HEK293 (cell line): ENCODE results near the gene FGFR4.

Source experiments
- CTCF ChIA-PET: fragments of 350-600 bp; formaldehyde crosslinking; extraction: SDS; loops from one replicate; lab custom pipeline; 2021; ENCODE audit warnings: antibody characterized with exemption; lab: Yijun Ruan, JAX
- POLR2A ChIA-PET: fragments of 300-600 bp; formaldehyde crosslinking; extraction: SDS; loops from one replicate; lab custom pipeline; 2020; ENCODE audit warnings: antibody characterized with exemption, inconsistent platforms; lab: Yijun Ruan, JAX
- H3K27ac ChIP-seq: fragments of 200-500 bp; sonication (Bioruptor generic); 2 replicates; pipeline ENCODE4 v1.5.1; 2014; ENCODE audit warnings: low read depth, low read length, control low read depth, inconsistent platforms; ENCODE audit errors: extremely low read depth
- H3K36me3 ChIP-seq, 2 experiments: fragments of 200-500 bp in 1 of 2; sonication (Bioruptor generic) in 1 of 2; 1 replicate in 1 of 2; 2 replicates in 1 of 2; pipeline ENCODE4 v1.5.1; 2014 to 2017; ENCODE audit warnings: inconsistent platforms in 2 of 2, low read length in 2 of 2; ENCODE audit not compliant: control insufficient read depth in 2 of 2, insufficient read depth in 1 of 2
- H3K4me1 ChIP-seq: fragments of 200-500 bp; sonication (Bioruptor generic); 2 replicates; pipeline ENCODE4 v1.5.1; 2014; ENCODE audit warnings: mild to moderate bottlenecking, low read length, inconsistent platforms; ENCODE audit not compliant: control insufficient read depth, insufficient read depth
- H3K4me3 ChIP-seq: 2 replicates; pipeline ENCODE4 v1.5.1; 2011; ENCODE audit warnings: low read depth, mild to moderate bottlenecking, control low read depth, low read length, moderate library complexity
- H3K9me3 ChIP-seq: fragments of 200-500 bp; sonication (Bioruptor generic); 2 replicates; pipeline ENCODE4 v1.5.1; 2014; ENCODE audit warnings: low read depth, low read length, inconsistent platforms; ENCODE audit not compliant: control insufficient read depth, insufficient read depth
- BCL11A ChIP-seq: fragments of 450-650 bp; formaldehyde crosslinking; IDR thresholded peaks from 2 replicates; pipeline ENCODE4 v1.5.1; 2016; ENCODE audit warnings: low read depth, missing biosample characterization, missing genetic modification characterization
- CTCF ChIP-seq: fragments of 450-650 bp; formaldehyde crosslinking; IDR thresholded peaks from 2 replicates; pipeline ENCODE4 v1.5.1; 2016; ENCODE audit warnings: missing biosample characterization, missing genetic modification characterization
- KLF17 ChIP-seq: fragments of 450-650 bp; formaldehyde crosslinking; IDR thresholded peaks from 2 replicates; pipeline ENCODE4 v1.5.1; 2016; ENCODE audit warnings: missing biosample characterization, missing genetic modification characterization
- KLF8 ChIP-seq: fragments of 450-650 bp; formaldehyde crosslinking; IDR thresholded peaks from 2 replicates; pipeline ENCODE4 v1.5.1; 2016; ENCODE audit warnings: missing biosample characterization, missing genetic modification characterization
- MEIS1 ChIP-seq: sonication (generic); formaldehyde crosslinking; IDR thresholded peaks from 2 replicates; pipeline ENCODE4 v1.8.1; 2022; ENCODE audit warnings: missing genetic modification reagents, mild to moderate bottlenecking, borderline replicate concordance
- PRDM1 ChIP-seq: fragments of 450-650 bp; formaldehyde crosslinking; IDR thresholded peaks from 2 replicates; pipeline ENCODE4; 2016; ENCODE audit warnings: missing biosample characterization, missing genetic modification characterization
- SCRT1 ChIP-seq: fragments of 450-650 bp; formaldehyde crosslinking; IDR thresholded peaks from 2 replicates; pipeline ENCODE4 v1.5.1; 2016; ENCODE audit warnings: missing biosample characterization, missing genetic modification characterization, borderline replicate concordance
- SCRT2 ChIP-seq: fragments of 450-650 bp; formaldehyde crosslinking; IDR thresholded peaks from 2 replicates; pipeline ENCODE4 v1.5.1; 2016; ENCODE audit warnings: missing biosample characterization, missing genetic modification characterization
- ZBTB20 ChIP-seq: fragments of 450-650 bp; formaldehyde crosslinking; IDR thresholded peaks from 2 replicates; pipeline ENCODE4 v1.5.1; 2016; ENCODE audit warnings: missing biosample characterization, missing genetic modification characterization
- ZFP41 ChIP-seq: fragments of 450-650 bp; formaldehyde crosslinking; IDR thresholded peaks from 2 replicates; pipeline ENCODE4 v1.5.1; 2016; ENCODE audit warnings: missing biosample characterization, missing genetic modification characterization, borderline replicate concordance
- ZNF211 ChIP-seq: fragments of 450-650 bp; formaldehyde crosslinking; IDR thresholded peaks from 2 replicates; pipeline ENCODE4 v1.5.1; 2016; ENCODE audit warnings: low read depth, missing biosample characterization, missing genetic modification characterization
- ZNF280D ChIP-seq: fragments of 450-650 bp; formaldehyde crosslinking; IDR thresholded peaks from 2 replicates; pipeline ENCODE4 v1.5.1; 2016; ENCODE audit warnings: missing biosample characterization, missing genetic modification characterization
- ZNF292 ChIP-seq: fragments of 450-650 bp; formaldehyde crosslinking; IDR thresholded peaks from 2 replicates; pipeline ENCODE4 v1.5.1; 2016; ENCODE audit warnings: low read depth, missing biosample characterization, missing genetic modification characterization, borderline replicate concordance
- ZNF354C ChIP-seq: fragments of 450-650 bp; formaldehyde crosslinking; IDR thresholded peaks from 2 replicates; pipeline ENCODE4 v1.5.1; 2016; ENCODE audit warnings: missing biosample characterization, missing genetic modification characterization, low read depth, borderline replicate concordance
- ZNF404 ChIP-seq: fragments of 450-650 bp; formaldehyde crosslinking; IDR thresholded peaks from 2 replicates; pipeline ENCODE4 v1.5.1; 2017; ENCODE audit warnings: missing biosample characterization, missing genetic modification characterization
- ZNF548 ChIP-seq: fragments of 450-650 bp; formaldehyde crosslinking; IDR thresholded peaks from 2 replicates; pipeline ENCODE4 v1.5.1; 2016; ENCODE audit warnings: missing biosample characterization, missing genetic modification characterization
- ZNF580 ChIP-seq: fragments of 450-650 bp; formaldehyde crosslinking; IDR thresholded peaks from 2 replicates; pipeline ENCODE4 v1.5.1; 2016; ENCODE audit warnings: missing biosample characterization, missing genetic modification characterization
- ZNF624 ChIP-seq: fragments of 450-650 bp; formaldehyde crosslinking; IDR thresholded peaks from 2 replicates; pipeline ENCODE4 v1.5.1; 2017; ENCODE audit warnings: missing biosample characterization, missing genetic modification characterization
- ZNF626 ChIP-seq: fragments of 450-650 bp; sonication (Bioruptor Pico); formaldehyde crosslinking; IDR thresholded peaks from 2 replicates; pipeline ENCODE4 v1.5.1; 2018; ENCODE audit warnings: missing biosample characterization, missing genetic modification characterization, inconsistent platforms
- ZNF747 ChIP-seq: fragments of 450-650 bp; formaldehyde crosslinking; IDR thresholded peaks from 2 replicates; pipeline ENCODE4 v1.5.1; 2016; ENCODE audit warnings: missing biosample characterization, missing genetic modification characterization
- ZSCAN4 ChIP-seq: fragments of 450-650 bp; formaldehyde crosslinking; IDR thresholded peaks from 2 replicates; pipeline ENCODE4 v1.5.1; 2017; ENCODE audit warnings: missing biosample characterization, missing genetic modification characterization

The FGFR4 gene

GRCh38 chr5:177043114-177043513, 43.6 kb upstream of the FGFR4 start:
- POLR2A ChIA-PET: interaction anchor here (0.5 to 1.7 kb wide), 3 partner anchors 12 to 138 kb away, joined by 4 to 5 read pairs (median 4); no protein-coding TSS in a partner anchor
- Histone ChIP-seq H3K4me3 (no peak overlapping the region), H3K4me1 (no peaks in the 10 kb centered on the region), H3K9me3 (no peaks in the 10 kb centered on the region), H3K27ac (no peak overlapping the region), H3K36me3 (peaks cover 67 to 82% of the 10 kb centered on the region in 2 experiments)
- CTCF ChIA-PET: interaction anchor here (1.1 kb wide), 1 partner anchor 29 kb away, joined by 4 read pairs; no protein-coding TSS in a partner anchor
- TF ChIP-seq SCRT2 (tag by site-specific recombination): peak; percentile 38; the same call in 1 of the 2 replicates
- no peak for TF ChIP-seq ZNF580 (tag by site-specific recombination)
- no peak for TF ChIP-seq ZBTB20 (tag by site-specific recombination)
- TF ChIP-seq ZNF747 (tag by site-specific recombination): no peak
- no peak for TF ChIP-seq ZFP41 (tag by site-specific recombination)
- TF ChIP-seq CTCF (tag by site-specific recombination): no peak
- TF ChIP-seq SCRT1: 0 out of 2 replicates have a peak, but pooled peaks have one; percentile 11

DNA sequence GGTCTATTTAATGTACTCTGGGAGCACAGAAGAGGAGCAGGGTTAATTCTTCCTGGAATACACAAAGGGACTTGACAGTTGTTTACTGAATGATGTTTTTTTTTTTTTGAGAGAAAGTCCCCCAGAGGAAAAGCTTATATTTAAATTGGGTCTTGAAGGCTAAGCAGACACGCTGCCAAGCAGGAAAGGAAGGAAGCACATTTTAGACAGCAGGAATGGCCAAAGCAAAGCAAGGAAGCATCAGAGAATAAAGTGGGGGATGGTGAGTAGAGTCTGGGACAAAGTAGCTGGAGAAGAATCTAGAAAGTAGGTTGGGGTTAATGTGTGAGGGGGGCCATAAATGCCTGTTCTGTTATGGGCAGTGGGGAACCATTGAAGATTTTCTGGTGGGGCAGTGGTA, 42.8 kb upstream of the FGFR4 start:
- no peaks in the 10 kb centered on the region for H3K4me1 ChIP-seq
- H3K36me3 ChIP-seq: peaks cover 68 to 84% of the 10 kb centered on the region in 2 experiments
- no peak overlapping the region for H3K27ac ChIP-seq
- ChIA-PET POLR2A (interaction anchor here (1.7 kb wide), 1 partner anchor 17 kb away, joined by 4 read pairs; no protein-coding TSS in a partner anchor), CTCF (interaction anchor here (1.0 to 1.8 kb wide), 3 partner anchors 28 to 383 kb away, joined by 3 to 7 read pairs (median 4); no protein-coding TSS in a partner anchor)
- H3K9me3 ChIP-seq: no peaks in the 10 kb centered on the region
- TF ChIP-seq PRDM1 (tag by site-specific recombination) (no peak), KLF17 (no peak), BCL11A (tag by site-specific recombination) (no peak), ZNF354C (no peak)
- no peak overlapping the region for H3K4me3 ChIP-seq

GRCh38 chr5:177044641-177045040, 42.1 kb upstream of the FGFR4 start:
- Histone ChIP-seq H3K27ac (no peak overlapping the region), H3K36me3 (peaks cover 67 to 86% of the 10 kb centered on the region in 2 experiments), H3K4me1 (no peaks in the 10 kb centered on the region), H3K9me3 (no peaks in the 10 kb centered on the region), H3K4me3 (no peak overlapping the region)
- ChIA-PET POLR2A (interaction anchor here (1.7 kb wide), 1 partner anchor 17 kb away, joined by 4 read pairs; no protein-coding TSS in a partner anchor), CTCF (interaction anchor here (1.0 to 1.8 kb wide), 2 partner anchors 67 to 384 kb away, joined by 3 to 7 read pairs; no protein-coding TSS in a partner anchor)
- no peak for TF ChIP-seq ZNF280D (tag by site-specific recombination)
- TF ChIP-seq KLF8 (tag by site-specific recombination): no peak
- no peak for TF ChIP-seq ZNF292
- no peak for TF ChIP-seq MEIS1 (CRISPR knock-in tag)
- no peak for TF ChIP-seq ZNF626 (tag by site-specific recombination)
- no peak for TF ChIP-seq ZNF211 (tag by site-specific recombination)
- no peak for TF ChIP-seq ZNF548 (tag by site-specific recombination)
- no peak for TF ChIP-seq PRDM1 (tag by site-specific recombination)
- TF ChIP-seq CTCF (tag by site-specific recombination): no peak
- TF ChIP-seq ZNF624 (tag by site-specific recombination): no peak
- TF ChIP-seq ZSCAN4 (tag by site-specific recombination): no peak
- TF ChIP-seq ZNF404 (tag by site-specific recombination): no peak
